Body of pancreas (tissue), 4 donors: ENCODE measurements around the gene PRKG1. TPM values are rescaled to one million over a fixed set of nuclear protein-coding genes. Genes with fewer than 3 reads are reported as not detected.

Experiments used
- ATAC-seq: fragments of 150-250 bp; one replicate; pipeline ENCODE4 v1.9.1; 2016
- DNase-seq, 4 donors: peaks; one replicate each; pipeline ENCODE4 v3.0.0-alpha.2; 2019
- H3K27ac ChIP-seq, 4 donors: fragments of 200-600 bp; sonication (generic); 1 replicate in 3 of 4; 2 replicates in 1 of 4; pipeline versions ENCODE4 v1.5.1 to v1.6.1; 2016 to 2019; ENCODE audit warnings: mild to moderate bottlenecking in 1 of 4, mixed read lengths in 1 of 4, moderate library complexity in 1 of 4
- H3K27me3 ChIP-seq, 2 donors: fragments of 200-600 bp; sonication (generic); one replicate each; pipeline ENCODE4 v1.6.0; 2016; ENCODE audit warnings: mild to moderate bottlenecking in 1 of 2
- H3K36me3 ChIP-seq, 2 donors: fragments of 200-600 bp; sonication (generic); replicated peaks in 1 of 2; 2 replicates each; pipeline ENCODE4 v1.5.1; 2016; ENCODE audit warnings: low read depth in 2 of 2; ENCODE audit not compliant: insufficient read depth in 1 of 2
- H3K4me1 ChIP-seq: fragments of 200-600 bp; sonication (generic); one replicate; pipeline ENCODE4 v1.6.0; 2016
- H3K4me3 ChIP-seq, 2 donors: fragments of 200-600 bp; sonication (generic); 1 replicate in 1 of 2; 2 replicates in 1 of 2; pipeline ENCODE4 v1.5.1; 2016 to 2019
- H3K9me3 ChIP-seq, 3 donors: fragments of 200-600 bp; sonication (generic); 1 replicate in 2 of 3; 2 replicates in 1 of 3; pipeline ENCODE4 v1.5.1; 2016
- POLR2A ChIP-seq, 3 donors: fragments of 450-650 bp; IDR thresholded peaks; one replicate each; pipeline ENCODE4 v1.6.1; 2016; ENCODE audit warnings: antibody characterized with exemption in 3 of 3, mild to moderate bottlenecking in 2 of 3
- WGBS, 2 donors: methylation state at CpG; one replicate each; pipeline ENCODE4 v1.1.5; 2017; 5-methylcytosine and 5-hydroxymethylcytosine counted together
- intact Hi-C: fragments of 100-400 bp; cut with DNase I; formaldehyde crosslinking; loops from one replicate; pipeline ENCODE4 v1.15.1; 2023
- total RNA-seq, 2 donors: library from RNA; depleted of rRNA; stranded (reverse); fragments of >200 nt; gene quantifications; one replicate each; pipeline ENCODE4 v1.1.0, GENCODE V29; 2016
- TF ChIP-seq, protein P1 (sequence below), 7 experiments: fragments of 450-650 bp in 4 of 7; fragments of 200-600 bp in 3 of 7; sonication (generic) in 3 of 7; IDR thresholded peaks; one replicate each; pipeline ENCODE4 v1.5.1; 2016 to 2019; ENCODE audit warnings: antibody characterized with exemption in 7 of 7

PRKG1 gene
- total RNA-seq, 2 donors from 2014 or later, result 14.2 to 18.9 TPM

DNA sequence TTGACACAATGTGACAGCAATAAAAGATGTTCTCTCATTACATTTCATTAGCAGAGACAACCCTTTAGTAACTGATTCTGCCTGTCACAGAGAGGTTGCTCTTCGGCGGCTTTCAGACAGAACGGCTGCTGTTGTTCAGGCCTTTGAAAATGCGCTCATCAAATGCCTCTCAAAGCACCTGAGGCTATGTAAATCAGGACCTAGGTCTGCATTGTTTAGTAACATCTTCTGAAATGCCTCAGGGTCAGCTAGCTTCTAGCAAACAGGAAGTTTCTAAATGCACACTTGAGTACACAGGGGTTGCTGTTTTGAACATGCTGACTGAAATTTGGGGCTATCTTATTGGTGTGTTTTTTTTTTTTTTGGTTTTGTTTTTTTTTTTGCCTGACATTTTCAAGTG is 1096.5 kb downstream of the PRKG1 start:
- TF ChIP-seq POLR2A (IDR thresholded peaks at IDR 0.05), result no peak
- TF ChIP-seq, protein P1, sequence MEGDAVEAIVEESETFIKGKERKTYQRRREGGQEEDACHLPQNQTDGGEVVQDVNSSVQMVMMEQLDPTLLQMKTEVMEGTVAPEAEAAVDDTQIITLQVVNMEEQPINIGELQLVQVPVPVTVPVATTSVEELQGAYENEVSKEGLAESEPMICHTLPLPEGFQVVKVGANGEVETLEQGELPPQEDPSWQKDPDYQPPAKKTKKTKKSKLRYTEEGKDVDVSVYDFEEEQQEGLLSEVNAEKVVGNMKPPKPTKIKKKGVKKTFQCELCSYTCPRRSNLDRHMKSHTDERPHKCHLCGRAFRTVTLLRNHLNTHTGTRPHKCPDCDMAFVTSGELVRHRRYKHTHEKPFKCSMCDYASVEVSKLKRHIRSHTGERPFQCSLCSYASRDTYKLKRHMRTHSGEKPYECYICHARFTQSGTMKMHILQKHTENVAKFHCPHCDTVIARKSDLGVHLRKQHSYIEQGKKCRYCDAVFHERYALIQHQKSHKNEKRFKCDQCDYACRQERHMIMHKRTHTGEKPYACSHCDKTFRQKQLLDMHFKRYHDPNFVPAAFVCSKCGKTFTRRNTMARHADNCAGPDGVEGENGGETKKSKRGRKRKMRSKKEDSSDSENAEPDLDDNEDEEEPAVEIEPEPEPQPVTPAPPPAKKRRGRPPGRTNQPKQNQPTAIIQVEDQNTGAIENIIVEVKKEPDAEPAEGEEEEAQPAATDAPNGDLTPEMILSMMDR (IDR thresholded peaks at IDR 0.05), result no peak
- no peak overlapping the region for H3K27ac ChIP-seq
- ATAC-seq (no peak), DNase-seq (no peak)
- intact Hi-C loops, result no loop called here
- no peak overlapping the region for H3K4me3 ChIP-seq
- H3K27me3 ChIP-seq, result no peaks in the 10 kb centered on the region
- no peaks in the 10 kb centered on the region for H3K9me3 ChIP-seq
- H3K4me1 ChIP-seq, result no peaks in the 10 kb centered on the region
- 82 to 88% methylated on average over 3 of the region's 4 CpGs for WGBS, 2 donors
- H3K36me3 ChIP-seq, result no peaks in the 10 kb centered on the region

DNA sequence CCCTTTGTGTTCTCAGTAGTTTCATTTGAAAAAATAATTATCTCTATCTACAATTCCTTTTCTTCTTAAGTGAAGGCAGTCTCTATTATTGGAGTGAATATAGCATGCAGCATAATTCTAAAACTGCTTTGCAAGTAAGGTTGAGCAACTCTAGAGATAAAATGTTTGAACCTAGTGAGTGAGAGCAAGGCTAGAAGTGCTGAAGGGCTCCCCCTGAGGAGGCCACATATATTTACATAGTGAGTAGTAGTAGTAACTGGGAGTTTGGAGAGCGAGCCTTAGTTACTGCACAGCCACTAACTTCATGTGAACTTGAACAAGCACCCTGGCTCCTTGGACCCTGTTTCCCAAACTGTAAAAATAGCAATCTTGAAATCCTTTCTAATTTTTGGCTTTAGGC is 1098.3 kb downstream of the PRKG1 start:
- 83 to 89% methylated on average over 1 of the region's 1 CpG for WGBS, 2 donors
- no peak overlapping the region for H3K27ac ChIP-seq
- intact Hi-C loops, result no loop called here
- DNase-seq (no peak), ATAC-seq (no peak)
- H3K9me3 ChIP-seq, result no peaks in the 10 kb centered on the region
- no peaks in the 10 kb centered on the region for H3K27me3 ChIP-seq
- H3K4me1 ChIP-seq, result no peaks in the 10 kb centered on the region
- no peaks in the 10 kb centered on the region for H3K36me3 ChIP-seq
- H3K4me3 ChIP-seq, result no peak overlapping the region
- no peak for TF ChIP-seq POLR2A (IDR thresholded peaks at IDR 0.05)
- TF ChIP-seq, protein P1 (IDR thresholded peaks at IDR 0.05), result no peak

DNA sequence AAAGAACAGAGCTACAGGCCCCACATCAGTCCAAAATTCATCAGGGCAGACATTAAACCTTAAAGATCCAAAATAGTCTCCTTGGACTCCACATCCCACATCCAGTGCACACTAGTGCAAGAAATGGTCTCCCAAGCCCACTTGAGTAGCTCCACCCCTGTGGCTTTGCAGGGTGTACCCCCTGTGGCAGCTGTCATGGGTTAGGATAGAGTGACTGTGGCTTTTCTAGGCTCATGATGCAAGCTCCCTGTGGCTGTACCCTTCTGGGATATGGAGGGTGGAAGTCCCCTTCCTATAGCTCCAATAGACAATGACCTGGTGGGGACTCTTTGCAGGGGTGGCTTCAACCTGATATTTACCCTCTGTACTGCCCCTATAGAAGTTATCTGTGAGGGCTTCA is 1111.0 kb downstream of the PRKG1 start:
- TF ChIP-seq, protein P1 (IDR thresholded peaks at IDR 0.05), result no peak
- TF ChIP-seq POLR2A (IDR thresholded peaks at IDR 0.05), result no peak
- no peak overlapping the region for H3K27ac ChIP-seq
- H3K9me3 ChIP-seq, result no peaks in the 10 kb centered on the region
- H3K27me3 ChIP-seq, result no peaks in the 10 kb centered on the region
- no peaks in the 10 kb centered on the region for H3K36me3 ChIP-seq
- intact Hi-C loops, result no loop called here
- H3K4me1 ChIP-seq, result no peaks in the 10 kb centered on the region
- ATAC-seq (no peak), DNase-seq (no peak)
- no peak overlapping the region for H3K4me3 ChIP-seq

DNA sequence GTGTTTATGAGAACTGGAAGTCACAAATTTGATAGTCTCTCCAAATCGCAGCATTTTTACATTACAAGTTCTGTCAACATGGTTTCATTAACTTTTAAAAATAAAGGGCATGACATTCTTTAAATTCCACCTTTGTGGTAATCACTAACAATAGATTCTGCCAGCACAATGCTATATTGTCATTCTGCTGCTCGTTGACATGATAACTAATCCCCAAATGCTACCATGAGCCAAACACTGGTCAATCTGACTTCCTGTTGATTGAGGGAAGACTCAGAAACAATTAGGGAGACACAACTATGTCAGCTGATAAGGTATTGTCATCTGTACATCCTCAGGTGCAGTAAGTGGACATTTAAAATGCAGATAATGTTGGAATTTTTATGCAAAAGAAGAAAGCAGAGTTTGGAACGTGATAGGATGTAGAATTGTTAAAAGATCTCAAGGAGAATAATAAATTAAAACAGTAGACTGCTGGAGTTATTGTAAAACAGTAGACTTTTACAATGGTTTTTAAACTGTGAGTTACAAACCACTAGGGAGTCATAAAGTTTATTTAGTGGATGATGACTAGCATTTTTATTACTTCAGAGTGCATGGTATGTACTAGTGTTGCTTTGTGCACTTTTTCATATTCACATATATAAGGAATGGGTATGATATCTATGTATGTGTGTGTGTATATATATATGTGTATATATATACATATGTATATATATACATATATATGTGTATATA is 1113.4 kb downstream of the PRKG1 start:
- 45 to 50% methylated on average over 3 of the region's 3 CpGs for WGBS, 2 donors
- ATAC-seq, result no peak
- intact Hi-C loops, result no loop called here
- no peaks in the 10 kb centered on the region for H3K4me1 ChIP-seq
- no peaks in the 10 kb centered on the region for H3K27me3 ChIP-seq
- no peaks in the 10 kb centered on the region for H3K9me3 ChIP-seq
- H3K36me3 ChIP-seq, result no peaks in the 10 kb centered on the region
- H3K27ac ChIP-seq, result no peak overlapping the region
- TF ChIP-seq, protein P1 (IDR thresholded peaks at IDR 0.05), result no peak
- TF ChIP-seq POLR2A (IDR thresholded peaks at IDR 0.05), result no peak
- no peak for DNase-seq
- H3K4me3 ChIP-seq, result no peak overlapping the region

DNA sequence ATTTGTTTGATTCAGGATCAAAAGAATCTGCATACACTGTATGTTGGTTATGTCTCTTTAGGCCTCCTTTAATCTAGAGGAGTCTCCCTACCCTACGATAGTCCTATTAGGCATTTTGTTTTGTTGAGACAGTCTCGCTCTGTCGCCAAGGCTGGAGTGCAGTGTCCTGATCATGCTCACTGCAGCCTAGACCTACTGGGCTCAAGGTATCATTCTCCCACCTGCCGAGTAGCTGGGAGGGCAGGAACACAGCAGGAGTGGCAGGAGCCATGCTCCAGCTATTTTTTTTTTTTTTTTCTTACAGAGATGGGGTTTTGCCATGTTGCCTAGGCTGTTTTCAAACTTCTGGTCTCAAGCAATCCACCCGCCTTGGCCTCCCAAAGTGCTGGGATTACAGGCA is 1116.8 kb downstream of the PRKG1 start:
- H3K27ac ChIP-seq, result no peak overlapping the region
- no peak overlapping the region for H3K4me3 ChIP-seq
- intact Hi-C loops, result no loop called here
- H3K9me3 ChIP-seq, result no peaks in the 10 kb centered on the region
- 89% methylated on average over 5 of the region's 5 CpGs for WGBS, 2 donors
- TF ChIP-seq POLR2A (IDR thresholded peaks at IDR 0.05), result no peak
- TF ChIP-seq, protein P1 (IDR thresholded peaks at IDR 0.05), result no peak
- H3K4me1 ChIP-seq, result no peaks in the 10 kb centered on the region
- ATAC-seq (no peak), DNase-seq (no peak)
- H3K27me3 ChIP-seq, result no peaks in the 10 kb centered on the region
- no peaks in the 10 kb centered on the region for H3K36me3 ChIP-seq
